Measurements from ENCODE around the gene RPA1.

RPA1 gene

GRCh38 chr17:1912146-1912545 lies 82.3 kb downstream of the RPA1 start:
- no peak for DNase-seq

- DNase-seq = no peak
These were observed 83.9 kb downstream of the RPA1 start for GRCh38 chr17:1913702-1914101.

- DNase-seq = peak; percentile 46
These were observed 84.9 kb downstream of the RPA1 start for GRCh38 chr17:1914661-1915083.

- peak; percentile 61 for DNase-seq
These were observed 86.1 kb downstream of the RPA1 start for GRCh38 chr17:1915889-1916288.

- DNase-seq = no peak
These were observed 86.5 kb downstream of the RPA1 start for GRCh38 chr17:1916316-1916715.

GRCh38 chr17:1916963-1917715 lies 87.3 kb downstream of the RPA1 start:
- peak; percentile 19 for DNase-seq

GRCh38 chr17:1918346-1919162 lies 88.7 kb downstream of the RPA1 start:
- DNase-seq = no peak

GRCh38 chr17:1919201-1919600 lies 89.4 kb downstream of the RPA1 start:
- DNase-seq = no peak

GRCh38 chr17:1920948-1921351 lies 91.1 kb downstream of the RPA1 start:
- no peak for DNase-seq

- DNase-seq = no peak
These were observed 99.2 kb downstream of the RPA1 start for GRCh38 chr17:1928976-1929375.

GRCh38 chr17:1930337-1930645 lies 100.5 kb downstream of the RPA1 start:
- no peak for DNase-seq

GRCh38 chr17:1931844-1932579 lies 102.2 kb downstream of the RPA1 start:
- peak; percentile 88 for DNase-seq

GRCh38 chr17:1933875-1934715 lies 104.3 kb downstream of the RPA1 start:
- no peak for DNase-seq

GRCh38 chr17:1934901-1935300 lies 105.1 kb downstream of the RPA1 start:
- no peak for DNase-seq

- no peak for DNase-seq
These were observed 107.0 kb downstream of the RPA1 start for GRCh38 chr17:1936766-1937165.

- DNase-seq = no peak
These were observed 107.7 kb downstream of the RPA1 start for GRCh38 chr17:1937461-1937860.

GRCh38 chr17:1939981-1940809 lies 110.4 kb downstream of the RPA1 start:
- peak; percentile 16 for DNase-seq

GRCh38 chr17:1940810-1941185 lies 111.0 kb downstream of the RPA1 start:
- DNase-seq = no peak

- no peak for DNase-seq
These were observed 111.7 kb downstream of the RPA1 start for GRCh38 chr17:1941272-1942065.

GRCh38 chr17:1942066-1942365 lies 112.2 kb downstream of the RPA1 start:
- DNase-seq = no peak

Data from NCI-H69 (cell line).